ENCODE measurements around the gene MTR.

MTR gene

GRCh38 chr1:236882678-236883077, 87.6 kb downstream of the MTR start:
- no peak for TF ChIP-seq EGR1 (IDR thresholded peaks at IDR 0.05)

- TF ChIP-seq FOXM1 (IDR thresholded peaks at IDR 0.05; ENCODE audit: borderline replicate concordance, low read depth) (no peak), USF1 (IDR thresholded peaks at IDR 0.05) (no peak), EP300 (IDR thresholded peaks at IDR 0.05; ENCODE audit: borderline replicate concordance) (no peak), TAF1 (IDR thresholded peaks at IDR 0.05; ENCODE audit: low read depth) (no peak), RAD21 (IDR thresholded peaks at IDR 0.05; ENCODE audit: low read depth) (no peak), REST (IDR thresholded peaks at IDR 0.05; ENCODE audit: low read depth) (no peak), YY1 (IDR thresholded peaks at IDR 0.05; ENCODE audit: low read depth) (no peak), EGR1 (IDR thresholded peaks at IDR 0.05) (no peak), TEAD4 (IDR thresholded peaks at IDR 0.05) (no peak), TCF12 (IDR thresholded peaks at IDR 0.05; ENCODE audit: low read depth) (no peak), MAX (IDR thresholded peaks at IDR 0.05) (no peak), CEBPB (IDR thresholded peaks at IDR 0.05) (no peak), NFIC (IDR thresholded peaks at IDR 0.05) (no peak), CREB1 (IDR thresholded peaks at IDR 0.05; ENCODE audit: low read depth) (no peak), ZBTB7A (IDR thresholded peaks at IDR 0.05; ENCODE audit: low read depth) (no peak)
Measured at GRCh38 chr1:236886199-236886598, 91.1 kb downstream of the MTR start.

- TF ChIP-seq USF1 (IDR thresholded peaks at IDR 0.05) (no peak), CREB1 (IDR thresholded peaks at IDR 0.05; ENCODE audit: low read depth) (no peak), FOXM1 (IDR thresholded peaks at IDR 0.05; ENCODE audit: borderline replicate concordance, low read depth) (no peak), EGR1 (IDR thresholded peaks at IDR 0.05) (no peak), TCF12 (IDR thresholded peaks at IDR 0.05; ENCODE audit: low read depth) (no peak), TEAD4 (IDR thresholded peaks at IDR 0.05) (no peak), NFIC (IDR thresholded peaks at IDR 0.05) (no peak), TAF1 (IDR thresholded peaks at IDR 0.05; ENCODE audit: low read depth) (no peak), CEBPB (IDR thresholded peaks at IDR 0.05) (no peak), ZBTB7A (IDR thresholded peaks at IDR 0.05; ENCODE audit: low read depth) (no peak), EP300 (IDR thresholded peaks at IDR 0.05; ENCODE audit: borderline replicate concordance) (no peak), RAD21 (IDR thresholded peaks at IDR 0.05; ENCODE audit: low read depth) (no peak), YY1 (IDR thresholded peaks at IDR 0.05; ENCODE audit: low read depth) (no peak)
Measured at GRCh38 chr1:236887081-236887480, 92.0 kb downstream of the MTR start.

GRCh38 chr1:236888126-236888525, 93.0 kb downstream of the MTR start:
- TF ChIP-seq TCF12 (IDR thresholded peaks at IDR 0.05; ENCODE audit: low read depth) (no peak), ZBTB7A (IDR thresholded peaks at IDR 0.05; ENCODE audit: low read depth) (no peak), FOXM1 (IDR thresholded peaks at IDR 0.05; ENCODE audit: borderline replicate concordance, low read depth) (no peak), NFIC (IDR thresholded peaks at IDR 0.05) (no peak), EP300 (IDR thresholded peaks at IDR 0.05; ENCODE audit: borderline replicate concordance) (no peak), CREB1 (IDR thresholded peaks at IDR 0.05; ENCODE audit: low read depth) (no peak), USF1 (IDR thresholded peaks at IDR 0.05) (no peak), YY1 (IDR thresholded peaks at IDR 0.05; ENCODE audit: low read depth) (no peak)

GRCh38 chr1:236888903-236889302, 93.8 kb downstream of the MTR start:
- TF ChIP-seq YY1 (IDR thresholded peaks at IDR 0.05; ENCODE audit: low read depth) (no peak), NFIC (IDR thresholded peaks at IDR 0.05) (no peak), EGR1 (IDR thresholded peaks at IDR 0.05) (no peak), USF1 (IDR thresholded peaks at IDR 0.05) (no peak), FOXM1 (IDR thresholded peaks at IDR 0.05; ENCODE audit: borderline replicate concordance, low read depth) (no peak), EP300 (IDR thresholded peaks at IDR 0.05; ENCODE audit: borderline replicate concordance) (no peak), REST (IDR thresholded peaks at IDR 0.05; ENCODE audit: low read depth) (no peak), CREB1 (IDR thresholded peaks at IDR 0.05; ENCODE audit: low read depth) (no peak), MAX (IDR thresholded peaks at IDR 0.05) (no peak), TCF12 (IDR thresholded peaks at IDR 0.05; ENCODE audit: low read depth) (no peak), RAD21 (IDR thresholded peaks at IDR 0.05; ENCODE audit: low read depth) (no peak), TAF1 (IDR thresholded peaks at IDR 0.05; ENCODE audit: low read depth) (no peak), ZBTB7A (IDR thresholded peaks at IDR 0.05; ENCODE audit: low read depth) (no peak), TEAD4 (IDR thresholded peaks at IDR 0.05) (no peak), CEBPB (IDR thresholded peaks at IDR 0.05) (no peak)
